Psoas muscle (tissue), 8 donors: ENCODE data around the gene ELMO1. TPM values are rescaled to one million over a fixed set of nuclear protein-coding genes. Genes with fewer than 3 reads are reported as not detected.
A peak's percentile ranks its signal among the peaks of the same experiment; 100 is the strongest.

Experiments
- ATAC-seq, 4 donors: fragments of 200-7000 bp; cut with Tn5 transposase; one replicate each; pipeline ENCODE4 v1.9.1; 2020; ENCODE audit warnings: moderate library complexity in 3 of 4, mild to moderate bottlenecking in 2 of 4
- DNase-seq, 2 donors: peaks; one replicate each; pipeline ENCODE4 v3.0.0-alpha.2; 2020
- H3K27ac ChIP-seq: fragments of 200-600 bp; one replicate; pipeline ENCODE4 v1.8.0; 2022
- H3K27me3 ChIP-seq, 3 donors: fragments of 200-600 bp in 1 of 3; one replicate each; pipeline versions ENCODE4 v1.6.1 to v1.8.0; 2013 to 2022; ENCODE audit warnings: low read length in 2 of 3, mild to moderate bottlenecking in 2 of 3, moderate library complexity in 1 of 3; ENCODE audit not compliant: insufficient read depth in 3 of 3
- H3K36me3 ChIP-seq, 2 donors: fragments of 200-600 bp in 1 of 2; one replicate each; pipeline versions ENCODE4 v1.6.1 to v1.8.0; 2013 to 2022; ENCODE audit warnings: low read depth in 1 of 2, mild to moderate bottlenecking in 1 of 2, moderate library complexity in 1 of 2; ENCODE audit not compliant: insufficient read depth in 1 of 2
- H3K4me1 ChIP-seq: fragments of 200-600 bp; one replicate; pipeline ENCODE4 v1.8.0; 2022
- H3K4me3 ChIP-seq: fragments of 200-600 bp; one replicate; pipeline ENCODE4 v1.8.0; 2022; ENCODE audit warnings: mild to moderate bottlenecking
- H3K9me3 ChIP-seq: fragments of 200-600 bp; one replicate; pipeline ENCODE4 v1.8.0; 2022
- WGBS, 3 donors: extraction: QIAGEN DNeasy Blood & Tissue Kit; methylation state at CpG; one replicate each; pipeline versions ENCODE4 v1.1.6 to v1.1.7; 2013; 5-methylcytosine and 5-hydroxymethylcytosine counted together
- intact Hi-C, 2 donors: fragments of 100-400 bp; cut with DNase I; formaldehyde crosslinking; loops; one replicate each; pipeline versions ENCODE4 v1.11.0 to v1.14.2; 2022
- polyA plus RNA-seq, 3 donors: library from polyadenylated mRNA; stranded (reverse); fragments of 200-250 nt; gene quantifications; one replicate each; pipeline ENCODE4 v1.2.3, GENCODE V29; 2013
- total RNA-seq, 4 donors: library from RNA; stranded (reverse); fragmentation: NEBNext Ultra II Directional in 2 of 4; extraction: Animal tissue kit (Norgen Biotek cat#: 25700) in 2 of 4; gene quantifications; one replicate each; pipeline versions ENCODE4 v1.2.1 to v1.2.4, GENCODE V29; 2021 to 2023
- TF ChIP-seq, protein P1 (sequence below): fragments of 200-600 bp; IDR thresholded peaks from one replicate; pipeline ENCODE4 v1.8.0; 2022; ENCODE audit warnings: antibody characterized with exemption
- donor health status: healthy with polysubstance abuse.
- donor health status: DM: no; HTN: no; CAD: no; lungs with moderate emphysema.
- donor health status: Bipolar disorder and iron deficiency.
- donor health status: healthy.
- donor health status: DM: yes; HTN: yes; CAD: no.
- donor health status: DM: no; HTN: no; CAD: no.
- donor health status: DM: no; HTN: no; CAD: no.
- donor health status: DM: yes; HTN: yes; CAD: no.

ELMO1 gene
- total and polyA plus RNA-seq, 7 donors = 2.8 to 8.1 (median 6.9) TPM

DNA sequence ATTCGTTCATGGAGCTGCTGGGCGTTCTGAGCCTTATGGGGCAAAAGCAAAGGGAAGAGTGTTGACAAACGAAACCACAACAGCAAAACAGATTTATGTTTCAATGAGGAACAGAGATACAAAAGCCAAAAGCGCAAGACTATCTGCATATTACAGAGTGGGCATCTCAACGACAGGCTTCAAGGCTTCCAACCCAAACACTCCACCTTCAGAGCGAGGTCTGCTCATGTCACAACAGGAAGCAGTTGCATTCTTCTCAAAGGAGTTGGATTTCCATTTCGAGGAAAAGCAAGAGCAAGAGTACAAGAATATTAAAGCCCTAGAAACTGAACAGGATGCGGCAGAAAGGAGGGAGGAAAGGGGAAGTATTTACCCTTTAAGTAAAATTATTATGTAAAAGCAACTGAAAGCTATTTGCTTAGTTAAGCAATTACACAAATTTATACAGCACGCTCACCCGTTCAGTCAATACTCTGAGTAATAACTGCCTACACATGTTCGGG lies 189.3 kb downstream of the ELMO1 start:
- ATAC-seq = no peak
- intact Hi-C loops = no loop called here
- Histone ChIP-seq H3K4me3 (no peak overlapping the region), H3K4me1 (no peaks in the 10 kb centered on the region), H3K36me3 (no peaks in the 10 kb centered on the region), H3K9me3 (no peaks in the 10 kb centered on the region), H3K27me3 (no peaks in the 10 kb centered on the region), H3K27ac (no peak overlapping the region)
- WGBS, 3 donors = 73 to 76% (median 75%) methylated on average over 11 of the region's 11 CpGs
- TF ChIP-seq, protein P1, sequence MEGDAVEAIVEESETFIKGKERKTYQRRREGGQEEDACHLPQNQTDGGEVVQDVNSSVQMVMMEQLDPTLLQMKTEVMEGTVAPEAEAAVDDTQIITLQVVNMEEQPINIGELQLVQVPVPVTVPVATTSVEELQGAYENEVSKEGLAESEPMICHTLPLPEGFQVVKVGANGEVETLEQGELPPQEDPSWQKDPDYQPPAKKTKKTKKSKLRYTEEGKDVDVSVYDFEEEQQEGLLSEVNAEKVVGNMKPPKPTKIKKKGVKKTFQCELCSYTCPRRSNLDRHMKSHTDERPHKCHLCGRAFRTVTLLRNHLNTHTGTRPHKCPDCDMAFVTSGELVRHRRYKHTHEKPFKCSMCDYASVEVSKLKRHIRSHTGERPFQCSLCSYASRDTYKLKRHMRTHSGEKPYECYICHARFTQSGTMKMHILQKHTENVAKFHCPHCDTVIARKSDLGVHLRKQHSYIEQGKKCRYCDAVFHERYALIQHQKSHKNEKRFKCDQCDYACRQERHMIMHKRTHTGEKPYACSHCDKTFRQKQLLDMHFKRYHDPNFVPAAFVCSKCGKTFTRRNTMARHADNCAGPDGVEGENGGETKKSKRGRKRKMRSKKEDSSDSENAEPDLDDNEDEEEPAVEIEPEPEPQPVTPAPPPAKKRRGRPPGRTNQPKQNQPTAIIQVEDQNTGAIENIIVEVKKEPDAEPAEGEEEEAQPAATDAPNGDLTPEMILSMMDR = no peak
- DNase-seq = no peak

DNA sequence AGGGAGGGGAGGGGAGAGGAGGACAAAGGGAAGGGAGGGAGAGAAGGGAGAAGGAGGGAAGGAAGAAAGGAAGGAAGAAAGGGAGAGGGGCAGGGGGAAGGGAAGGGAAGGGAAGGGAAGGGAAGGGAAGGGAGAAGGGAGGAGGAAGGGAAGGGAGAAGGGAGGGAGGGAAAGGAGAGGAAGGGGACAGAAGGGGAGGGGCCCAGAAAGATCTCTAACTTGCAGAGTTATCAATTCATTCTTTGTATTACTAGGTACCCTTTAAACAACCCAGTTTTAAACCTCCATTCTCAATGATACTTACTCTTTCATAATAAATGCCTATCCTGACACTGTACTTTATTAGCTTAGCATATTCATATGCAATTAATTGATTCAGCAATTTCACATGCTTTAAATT lies 192.0 kb downstream of the ELMO1 start:
- DNase-seq = no peak
- no peak for ATAC-seq
- Histone ChIP-seq H3K27ac (no peak overlapping the region), H3K9me3 (no peaks in the 10 kb centered on the region), H3K4me1 (no peaks in the 10 kb centered on the region), H3K36me3 (no peaks in the 10 kb centered on the region), H3K27me3 (no peaks in the 10 kb centered on the region), H3K4me3 (no peak overlapping the region)
- intact Hi-C loops = no loop called here
- TF ChIP-seq, protein P1 = no peak

DNA sequence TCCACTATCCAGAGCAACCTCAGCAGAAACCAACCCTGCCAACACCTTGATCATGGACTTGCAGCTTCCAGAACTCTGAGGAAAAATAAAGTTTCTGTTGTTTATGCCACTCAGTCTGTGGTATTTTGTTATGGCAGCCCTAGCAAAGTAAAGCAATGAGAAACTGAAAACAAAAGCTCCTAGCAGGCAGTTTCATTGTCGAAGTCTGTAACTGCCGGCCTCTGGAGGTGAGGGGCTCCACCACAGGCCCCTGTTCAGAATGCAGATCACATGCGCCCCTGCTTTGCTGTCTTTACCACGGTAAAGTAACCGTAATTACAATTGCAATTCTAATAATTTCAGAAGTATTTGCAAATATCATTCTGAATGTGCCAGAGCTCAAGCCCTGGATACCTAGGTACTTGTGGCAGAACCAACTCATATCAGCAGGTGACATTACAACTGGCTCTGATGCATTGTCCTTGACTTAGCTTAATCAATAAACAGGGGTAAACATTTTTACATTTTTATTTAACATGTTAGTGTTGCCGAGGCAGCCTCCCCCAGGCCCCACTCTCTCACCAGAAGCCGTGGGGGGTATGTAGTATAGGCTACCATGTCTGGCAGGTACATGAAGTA lies 193.2 kb downstream of the ELMO1 start:
- H3K27me3 ChIP-seq = no peaks in the 10 kb centered on the region
- intact Hi-C loops = no loop called here

DNA sequence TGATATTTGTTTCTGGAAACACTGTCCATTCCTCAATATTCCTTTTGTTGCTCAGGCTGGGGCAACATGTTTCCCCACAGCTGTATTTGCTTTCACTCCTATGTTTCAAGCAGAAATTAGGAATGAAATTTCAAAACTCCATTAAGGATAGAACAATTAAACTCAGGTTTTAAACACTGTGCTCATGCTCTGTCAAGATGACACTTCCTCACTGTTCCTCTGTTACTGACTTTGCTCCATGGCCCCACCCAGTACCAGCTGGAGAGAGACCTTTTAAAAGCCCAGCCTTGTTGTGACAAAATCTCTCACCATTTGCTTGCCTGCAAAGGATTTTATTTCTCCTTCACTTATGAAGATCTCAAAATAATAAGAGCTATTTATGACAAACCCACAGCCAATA lies 197.4 kb downstream of the ELMO1 start:
- H3K36me3 ChIP-seq = no peaks in the 10 kb centered on the region

More for the DNA sequence above, 193.2 kb downstream of the ELMO1 start:
- no peaks in the 10 kb centered on the region for H3K4me1 ChIP-seq
- no peak for ATAC-seq
- DNase-seq = no peak
- no peaks in the 10 kb centered on the region for H3K36me3 ChIP-seq
- H3K4me3 ChIP-seq = no peak overlapping the region
- no peak overlapping the region for H3K27ac ChIP-seq
- 82 to 85% (median 82%) methylated on average over 7 of the region's 7 CpGs for WGBS, 3 donors
- TF ChIP-seq, protein P1 = no peak
- H3K9me3 ChIP-seq = no peaks in the 10 kb centered on the region

More for the DNA sequence above, 197.4 kb downstream of the ELMO1 start:
- ATAC-seq (peak in 1 of 4 donors; percentile 54), DNase-seq (no peak)
- Histone ChIP-seq H3K4me1 (no peaks in the 10 kb centered on the region), H3K9me3 (no peaks in the 10 kb centered on the region), H3K27me3 (no peaks in the 10 kb centered on the region), H3K27ac (no peak overlapping the region), H3K4me3 (no peak overlapping the region)
- intact Hi-C loops = no loop called here
- TF ChIP-seq, protein P1 = no peak
